Duodenal mucosa (tissue), 2 donors: ENCODE data around the gene SLC7A1.
A peak's percentile ranks its signal among the peaks of the same experiment; 100 is the strongest.

Experiments used
- H3K27ac ChIP-seq: one replicate; pipeline ENCODE4 v1.7.0; 2013; ENCODE audit warnings: low read depth, low read length
- H3K27me3 ChIP-seq, 2 donors: one replicate each; pipeline ENCODE4 v1.7.0; 2013; ENCODE audit warnings: low read length in 2 of 2, control low read depth in 1 of 2; ENCODE audit not compliant: insufficient read depth in 2 of 2, control insufficient read depth in 1 of 2
- H3K36me3 ChIP-seq, 2 donors: one replicate each; pipeline ENCODE4 v1.7.0; 2013; ENCODE audit warnings: low read length in 2 of 2, control low read depth in 1 of 2; ENCODE audit not compliant: insufficient read depth in 2 of 2, control insufficient read depth in 1 of 2
- H3K4me1 ChIP-seq, 2 donors: one replicate each; pipeline ENCODE4 v1.7.0; 2013; ENCODE audit warnings: low read length in 2 of 2, control low read depth in 1 of 2; ENCODE audit not compliant: insufficient read depth in 2 of 2, control insufficient read depth in 1 of 2
- H3K4me3 ChIP-seq, 2 donors: one replicate each; pipeline ENCODE4 v1.7.0; 2013; ENCODE audit warnings: low read length in 2 of 2, low read depth in 1 of 2
- H3K9ac ChIP-seq, 2 donors: one replicate each; pipeline ENCODE4 v1.7.0; 2013; ENCODE audit warnings: low read length in 2 of 2, low read depth in 1 of 2
- H3K9me3 ChIP-seq, 2 donors: one replicate each; pipeline ENCODE4 v1.7.0; 2013; ENCODE audit warnings: low read length in 2 of 2, control low read depth in 1 of 2; ENCODE audit not compliant: control insufficient read depth in 1 of 2

The SLC7A1 gene

DNA sequence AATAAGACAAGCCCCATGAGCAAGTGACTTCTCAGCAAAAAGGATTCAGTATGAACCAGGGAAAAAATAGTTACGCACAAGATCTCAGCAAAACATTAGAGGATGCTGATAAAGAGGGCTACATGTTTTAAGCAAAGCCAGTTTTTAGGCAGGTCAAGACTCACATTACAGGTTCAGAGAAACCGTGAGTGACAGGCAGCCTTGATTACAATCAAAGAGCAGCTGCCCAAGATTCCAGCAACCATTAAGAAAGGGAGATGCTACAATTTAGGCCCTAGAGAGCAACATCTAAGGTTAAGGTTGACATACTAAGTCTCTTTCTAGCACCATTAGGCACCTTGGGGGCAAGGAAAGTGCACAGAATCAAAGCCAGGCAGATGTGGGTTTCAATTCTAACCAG, 2.8 kb upstream of the SLC7A1 start:
- Histone ChIP-seq H3K9me3 (no peaks in the 10 kb centered on the region), H3K4me3 (no peak overlapping the region)

DNA sequence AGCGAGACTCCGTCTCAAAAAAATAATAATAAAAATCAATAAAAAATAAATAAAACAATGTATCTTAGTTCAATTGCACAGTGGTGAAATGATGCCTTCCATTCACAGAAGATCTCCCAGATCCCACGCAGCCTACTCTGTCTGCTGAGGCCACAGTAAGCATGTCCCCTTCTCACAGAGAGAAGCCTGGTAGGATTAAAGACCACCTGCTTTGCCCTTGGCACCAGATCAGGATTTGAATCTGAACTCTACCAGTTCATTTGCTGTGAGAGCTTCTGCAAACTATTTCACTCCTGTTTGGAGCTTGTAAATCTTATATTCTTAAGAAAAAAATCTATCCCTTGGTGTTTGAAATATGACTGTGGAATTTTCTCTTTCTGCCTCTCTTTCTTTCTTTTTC, 2.2 kb upstream of the SLC7A1 start:
- peaks cover 0 to 13% of the 10 kb centered on the region in 2 donors for H3K4me1 ChIP-seq
- no peaks in the 10 kb centered on the region for H3K9me3 ChIP-seq

More for the DNA sequence above, 2.8 kb upstream of the SLC7A1 start:
- no peak overlapping the region for H3K9ac ChIP-seq
- peaks cover 0 to 4% of the 10 kb centered on the region in 2 donors for H3K27me3 ChIP-seq
- no peak overlapping the region for H3K27ac ChIP-seq
- H3K4me1 ChIP-seq: peaks cover 0 to 7% of the 10 kb centered on the region in 2 donors
- no peaks in the 10 kb centered on the region for H3K36me3 ChIP-seq

GRCh38 chr13:29597246-29597645, 1.8 kb upstream of the SLC7A1 start:
- Histone ChIP-seq H3K27me3 (peaks cover 0 to 4% of the 10 kb centered on the region in 2 donors), H3K4me3 (no peak overlapping the region), H3K27ac (no peak overlapping the region), H3K4me1 (peaks cover 0 to 14% of the 10 kb centered on the region in 2 donors), H3K9ac (no peak overlapping the region), H3K9me3 (no peaks in the 10 kb centered on the region), H3K36me3 (no peaks in the 10 kb centered on the region)

More for the DNA sequence above, 2.2 kb upstream of the SLC7A1 start:
- Histone ChIP-seq H3K27me3 (peaks cover 0 to 4% of the 10 kb centered on the region in 2 donors), H3K9ac (no peak overlapping the region), H3K27ac (no peak overlapping the region), H3K36me3 (no peaks in the 10 kb centered on the region), H3K4me3 (no peak overlapping the region)

GRCh38 chr13:29596064-29596418, 553 bp upstream of the SLC7A1 start:
- H3K9me3 ChIP-seq: no peaks in the 10 kb centered on the region
- peaks cover 3 to 14% of the 10 kb centered on the region in 2 donors for H3K4me1 ChIP-seq
- no peak overlapping the region for H3K27ac ChIP-seq
- H3K4me3 ChIP-seq: peak overlapping the region; percentile 59 to 66
- no peaks in the 10 kb centered on the region for H3K27me3 ChIP-seq
- H3K9ac ChIP-seq: no peak overlapping the region
- peaks cover 0 to 3% of the 10 kb centered on the region in 2 donors for H3K36me3 ChIP-seq

DNA sequence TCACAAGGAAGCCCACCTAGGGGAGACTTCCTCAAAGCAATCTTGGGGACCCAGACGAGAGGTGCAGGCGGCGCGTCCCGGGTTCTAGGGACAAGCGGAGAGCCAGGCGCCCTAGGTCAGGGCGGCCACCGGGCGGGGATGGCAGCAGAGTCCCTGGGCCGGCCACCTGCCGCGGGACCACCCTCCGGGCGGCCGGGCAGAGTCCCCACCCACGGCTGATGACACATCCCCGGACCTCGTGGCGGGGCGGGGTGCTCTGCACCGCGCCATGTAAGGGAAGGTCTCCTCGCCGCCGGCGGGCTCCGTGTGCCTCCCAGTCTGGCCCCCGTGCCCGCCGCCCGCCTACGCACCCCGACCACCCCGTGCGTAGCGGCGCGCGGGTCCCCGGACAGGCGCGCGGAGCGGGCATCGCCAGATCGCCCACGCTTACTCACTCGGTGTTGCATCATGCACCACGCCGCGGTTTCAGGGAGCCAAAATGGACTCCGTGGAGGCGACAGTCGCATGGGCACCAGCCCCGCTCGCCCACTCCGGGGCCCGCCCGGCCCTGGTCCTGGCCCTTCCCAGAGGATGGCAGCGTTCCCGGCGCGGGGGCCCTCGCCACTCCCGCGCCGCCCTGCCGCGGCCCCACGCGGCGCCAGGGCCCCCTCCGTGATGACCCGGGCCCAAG, 643 bp downstream of the SLC7A1 start:
- Histone ChIP-seq H3K36me3 (peaks cover 0 to 5% of the 10 kb centered on the region in 2 donors), H3K4me3 (peak overlapping the region; percentile 62 to 69), H3K4me1 (peaks cover 3 to 14% of the 10 kb centered on the region in 2 donors), H3K27ac (peak overlapping the region; percentile 79), H3K9me3 (no peaks in the 10 kb centered on the region), H3K9ac (peak overlapping the region; percentile 68 to 92), H3K27me3 (no peaks in the 10 kb centered on the region)

- Histone ChIP-seq H3K9me3 (no peaks in the 10 kb centered on the region), H3K36me3 (peaks cover 0 to 7% of the 10 kb centered on the region in 2 donors), H3K9ac (peak overlapping the region; percentile 68 to 92), H3K27me3 (no peaks in the 10 kb centered on the region), H3K4me1 (peaks cover 3 to 14% of the 10 kb centered on the region in 2 donors), H3K4me3 (peak overlapping the region; percentile 62 to 69), H3K27ac (peak overlapping the region; percentile 79)
These were observed 1.2 kb downstream of the SLC7A1 start for GRCh38 chr13:29594303-29594709.

DNA sequence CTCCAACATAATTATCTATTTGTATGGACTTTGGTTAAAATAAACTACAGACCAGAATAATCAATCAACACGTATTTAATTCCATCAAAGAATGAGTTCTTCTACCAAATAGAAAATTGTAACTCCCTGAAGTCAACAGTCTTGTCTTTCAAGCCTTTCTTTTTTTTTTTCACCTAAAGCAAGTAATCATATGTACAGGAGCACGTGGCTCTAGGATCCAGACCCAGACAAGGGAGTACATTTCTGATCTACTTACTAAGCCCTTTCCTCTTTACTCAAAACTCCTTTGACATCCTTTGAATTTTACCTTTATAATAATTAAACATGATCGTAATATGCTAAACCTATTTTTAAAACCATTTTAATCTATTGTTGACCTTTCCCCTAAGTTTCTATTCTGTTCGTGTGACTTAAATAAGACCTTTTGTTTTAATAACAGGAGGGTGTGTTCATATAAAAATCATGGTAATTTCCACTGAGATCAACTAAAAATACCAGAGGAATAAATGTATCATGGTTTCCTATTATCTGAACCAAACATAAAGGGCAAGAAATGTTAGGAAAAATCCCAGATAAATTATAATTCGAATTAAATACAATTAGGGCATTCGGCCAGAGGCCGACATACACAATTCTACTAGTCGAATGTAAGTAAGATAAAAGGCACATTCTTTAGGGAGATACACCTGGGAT, 1.7 kb downstream of the SLC7A1 start:
- Histone ChIP-seq H3K36me3 (peaks cover 0 to 7% of the 10 kb centered on the region in 2 donors), H3K27me3 (no peaks in the 10 kb centered on the region), H3K9ac (peak overlapping the region; percentile 68 to 92), H3K27ac (no peak overlapping the region), H3K4me3 (peak overlapping the region; percentile 62 to 69), H3K4me1 (peaks cover 3 to 14% of the 10 kb centered on the region in 2 donors), H3K9me3 (no peaks in the 10 kb centered on the region)

GRCh38 chr13:29591310-29591709, 4.2 kb downstream of the SLC7A1 start:
- Histone ChIP-seq H3K4me1 (peaks cover 3 to 14% of the 10 kb centered on the region in 2 donors), H3K4me3 (no peak overlapping the region), H3K27ac (no peak overlapping the region), H3K36me3 (peaks cover 0 to 7% of the 10 kb centered on the region in 2 donors), H3K9ac (no peak overlapping the region), H3K27me3 (no peaks in the 10 kb centered on the region), H3K9me3 (no peaks in the 10 kb centered on the region)

GRCh38 chr13:29589967-29590366, 5.5 kb downstream of the SLC7A1 start:
- H3K9ac ChIP-seq: no peak overlapping the region
- H3K27ac ChIP-seq: no peak overlapping the region
- H3K4me1 ChIP-seq: peaks cover 3 to 14% of the 10 kb centered on the region in 2 donors
- H3K27me3 ChIP-seq: no peaks in the 10 kb centered on the region
- no peaks in the 10 kb centered on the region for H3K9me3 ChIP-seq
- H3K36me3 ChIP-seq: peaks cover 0 to 7% of the 10 kb centered on the region in 2 donors
- no peak overlapping the region for H3K4me3 ChIP-seq

GRCh38 chr13:29589234-29589633, 6.3 kb downstream of the SLC7A1 start:
- Histone ChIP-seq H3K9me3 (no peaks in the 10 kb centered on the region), H3K4me3 (no peak overlapping the region), H3K27me3 (no peaks in the 10 kb centered on the region), H3K9ac (no peak overlapping the region), H3K27ac (no peak overlapping the region), H3K36me3 (peaks cover 0 to 7% of the 10 kb centered on the region in 2 donors), H3K4me1 (peaks cover 3 to 13% of the 10 kb centered on the region in 2 donors)
